Astrocyte of the cerebellum (primary cell): ENCODE measurements around the gene IFNA5.

Experiments
- DNase-seq: peaks from one replicate; pipeline ENCODE4 v3.0.0-alpha.2; 2011; ENCODE audit warnings: low read depth
- H3K4me3 ChIP-seq: 2 replicates; pipeline ENCODE4 v1.5.1; 2011; ENCODE audit warnings: mild to moderate bottlenecking, low read depth, low read length, moderate library complexity
- in situ Hi-C: cut with HindIII; loops from 2 replicates; pipeline ENCODE4 v1.10.0; 2017; ENCODE audit warnings: low sequenced_read_pairs
- TF ChIP-seq, protein P1 (sequence below): IDR thresholded peaks from 2 replicates; pipeline ENCODE4 v1.5.1; 2012; ENCODE audit warnings: low read length, low read depth, moderate library complexity, mild to moderate bottlenecking; ENCODE audit errors: missing control alignments

IFNA5 gene

DNA sequence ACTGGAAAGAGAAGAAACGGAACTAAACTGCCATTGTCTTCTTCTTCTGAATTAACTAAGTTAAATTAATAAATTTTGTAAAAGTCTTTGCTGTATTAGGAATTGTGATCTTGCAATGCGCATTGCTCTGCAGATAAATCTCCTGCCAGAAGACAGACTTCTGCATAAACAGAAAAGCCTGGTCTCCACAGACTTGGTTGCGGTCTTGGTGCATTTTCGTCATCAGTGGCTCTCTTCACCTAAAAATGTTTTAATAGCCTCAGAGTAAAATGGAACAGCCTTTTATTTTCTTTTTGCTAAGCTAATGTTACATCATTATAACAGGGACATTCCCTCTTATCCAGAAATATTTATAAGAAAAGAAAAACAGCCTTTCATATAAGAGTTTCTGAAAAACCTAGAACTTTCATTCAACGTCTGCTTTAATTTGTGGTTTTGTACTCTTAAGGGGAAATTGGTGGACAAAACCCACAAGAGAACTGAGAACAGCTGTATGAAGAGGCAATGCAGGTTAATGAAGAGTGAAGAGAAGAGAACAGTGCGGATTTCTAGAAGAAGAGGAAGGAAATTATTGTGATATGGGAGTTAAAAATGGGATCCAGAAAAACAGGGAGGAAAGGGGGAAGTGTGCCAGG lies 10.1 kb downstream of the IFNA5 start:
- TF ChIP-seq, protein P1, sequence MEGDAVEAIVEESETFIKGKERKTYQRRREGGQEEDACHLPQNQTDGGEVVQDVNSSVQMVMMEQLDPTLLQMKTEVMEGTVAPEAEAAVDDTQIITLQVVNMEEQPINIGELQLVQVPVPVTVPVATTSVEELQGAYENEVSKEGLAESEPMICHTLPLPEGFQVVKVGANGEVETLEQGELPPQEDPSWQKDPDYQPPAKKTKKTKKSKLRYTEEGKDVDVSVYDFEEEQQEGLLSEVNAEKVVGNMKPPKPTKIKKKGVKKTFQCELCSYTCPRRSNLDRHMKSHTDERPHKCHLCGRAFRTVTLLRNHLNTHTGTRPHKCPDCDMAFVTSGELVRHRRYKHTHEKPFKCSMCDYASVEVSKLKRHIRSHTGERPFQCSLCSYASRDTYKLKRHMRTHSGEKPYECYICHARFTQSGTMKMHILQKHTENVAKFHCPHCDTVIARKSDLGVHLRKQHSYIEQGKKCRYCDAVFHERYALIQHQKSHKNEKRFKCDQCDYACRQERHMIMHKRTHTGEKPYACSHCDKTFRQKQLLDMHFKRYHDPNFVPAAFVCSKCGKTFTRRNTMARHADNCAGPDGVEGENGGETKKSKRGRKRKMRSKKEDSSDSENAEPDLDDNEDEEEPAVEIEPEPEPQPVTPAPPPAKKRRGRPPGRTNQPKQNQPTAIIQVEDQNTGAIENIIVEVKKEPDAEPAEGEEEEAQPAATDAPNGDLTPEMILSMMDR, result no peak
- DNase-seq, result no peak
- in situ Hi-C loops, result no loop called here
- no peak overlapping the region for H3K4me3 ChIP-seq

DNA sequence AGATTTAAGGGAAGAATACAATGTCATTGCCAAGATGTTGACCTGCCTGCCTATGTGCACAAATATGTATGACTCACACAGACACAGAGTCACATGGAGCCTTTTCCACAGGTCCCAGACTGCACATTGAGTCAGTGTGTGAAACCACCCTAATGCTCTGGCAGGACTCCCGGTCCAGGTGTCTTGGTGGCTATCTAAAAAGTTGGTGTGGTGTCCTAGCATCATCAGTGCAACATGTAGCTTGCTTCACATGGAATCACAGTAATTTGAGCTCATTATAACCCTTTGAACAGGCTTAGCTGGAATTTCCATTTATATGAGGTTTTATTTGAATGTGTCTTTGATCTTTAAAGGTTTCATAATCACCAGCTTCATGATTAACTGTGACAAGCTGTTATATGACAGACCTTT lies 10.7 kb downstream of the IFNA5 start:
- no peak overlapping the region for H3K4me3 ChIP-seq
- DNase-seq, result no peak
- in situ Hi-C loops, result no loop called here
- TF ChIP-seq, protein P1, result no peak

DNA sequence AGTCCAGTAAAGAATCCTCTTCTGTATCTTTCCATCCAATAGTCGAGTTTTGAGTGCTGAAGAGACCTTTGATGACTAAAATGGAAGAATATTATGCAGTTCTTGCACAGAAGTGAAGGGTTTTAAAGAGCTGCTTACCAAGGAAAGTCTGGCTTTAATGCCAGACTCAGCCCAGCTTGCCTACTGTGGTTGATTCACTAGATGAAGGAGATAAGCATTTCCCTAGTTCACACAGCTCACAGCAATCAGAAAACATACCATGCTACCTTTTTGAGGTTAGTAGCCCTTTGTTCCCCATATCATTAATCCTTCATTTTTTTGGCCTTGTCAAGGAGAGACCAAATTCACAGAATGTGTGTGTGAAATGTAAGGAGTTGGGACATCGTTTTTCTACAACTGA lies 15.3 kb downstream of the IFNA5 start:
- H3K4me3 ChIP-seq, result no peak overlapping the region
- in situ Hi-C loops, result no loop called here
- no peak for DNase-seq
- TF ChIP-seq, protein P1, result no peak

DNA sequence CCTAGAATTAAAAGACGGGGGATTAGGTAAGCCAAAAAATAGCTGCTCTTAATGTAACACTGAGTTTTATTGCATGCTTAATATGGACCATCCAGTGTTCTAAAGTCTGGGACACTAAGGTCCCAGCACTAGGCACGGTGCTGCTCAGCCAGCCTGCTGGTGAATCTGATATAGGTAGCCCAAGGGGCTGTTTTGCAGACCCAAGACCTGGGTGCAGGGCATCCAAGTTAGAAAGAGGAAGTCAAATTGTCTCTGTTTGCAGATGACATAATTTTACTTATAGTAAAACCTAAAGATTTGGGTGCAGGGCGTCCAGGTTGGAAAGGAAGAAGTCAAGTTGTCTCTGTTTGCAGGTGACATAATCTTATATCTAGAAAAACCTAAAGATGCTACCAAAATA lies 17.8 kb downstream of the IFNA5 start:
- in situ Hi-C loops, result no loop called here
- DNase-seq, result no peak
- TF ChIP-seq, protein P1, result no peak
- no peak overlapping the region for H3K4me3 ChIP-seq

DNA sequence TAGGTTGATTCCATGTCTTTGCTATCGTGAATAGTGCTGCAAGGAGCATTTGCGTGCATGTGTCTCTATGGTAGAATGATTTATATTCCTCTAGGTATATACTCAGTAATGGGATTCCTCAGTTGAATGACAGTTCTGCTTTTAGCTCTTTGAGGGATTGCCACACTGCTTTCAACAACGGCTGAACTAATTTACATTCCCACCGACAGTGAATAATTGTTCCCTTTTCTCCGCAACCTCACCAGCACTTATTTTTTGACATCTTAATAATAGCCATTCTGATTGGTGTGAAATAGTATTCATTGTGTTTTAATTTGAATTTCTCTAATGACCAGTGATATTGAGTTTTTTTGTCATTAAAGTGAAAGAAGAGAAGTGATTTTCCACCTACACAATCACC lies 18.5 kb downstream of the IFNA5 start:
- TF ChIP-seq, protein P1, result no peak
- no peak overlapping the region for H3K4me3 ChIP-seq
- DNase-seq, result no peak
- in situ Hi-C loops, result no loop called here

DNA sequence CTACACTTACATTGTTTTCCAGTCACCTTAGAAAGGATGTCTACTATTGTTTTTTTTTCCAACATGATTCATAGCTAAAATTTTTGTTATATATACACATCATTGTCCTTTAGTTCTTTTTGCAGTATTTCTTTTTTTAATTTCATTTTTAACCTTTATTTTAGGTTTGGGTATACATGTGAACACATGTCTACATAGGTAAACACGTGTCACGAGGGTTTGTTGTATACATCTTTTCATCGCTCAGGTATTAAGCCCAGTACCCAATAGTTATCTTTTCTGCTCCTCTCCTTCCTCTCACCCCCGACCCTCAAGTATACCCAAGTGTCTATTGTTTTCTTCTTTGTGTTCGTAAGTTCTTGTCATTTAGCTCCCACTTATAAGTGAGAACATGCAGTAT lies 19.0 kb downstream of the IFNA5 start:
- TF ChIP-seq, protein P1, result no peak
- no peak for DNase-seq
- in situ Hi-C loops, result no loop called here
- H3K4me3 ChIP-seq, result no peak overlapping the region
